ENCODE results near the gene CCDC28B. TPM values are rescaled to one million over a fixed set of nuclear protein-coding genes. Genes with fewer than 3 reads are reported as not detected.
A peak's percentile ranks its signal among the peaks of the same experiment; 100 is the strongest.

The CCDC28B gene
- total and polyA plus RNA-seq, 2 of the 13 experiments (the other 11 are each of a cell fraction or from before 2014, with no cell fraction given), result 2.6 to 3.5 TPM

GRCh38 chr1:32178380-32179192 is 21.8 kb upstream of the CCDC28B start (continued):
- no peak for TF ChIP-seq ZNF33A (CRISPR knock-in tag; IDR thresholded peaks at IDR 0.05; ENCODE audit: borderline replicate concordance)
- no peak for TF ChIP-seq ZSCAN12 (CRISPR knock-in tag; IDR thresholded peaks at IDR 0.05)
- no peak for TF ChIP-seq EHMT2 (IDR thresholded peaks at IDR 0.05; ENCODE audit: borderline replicate concordance, low read depth, low read length)
- TF ChIP-seq MLX (CRISPR knock-in tag; IDR thresholded peaks at IDR 0.05), result no peak
- no peak; the same call in 1 of the 2 replicates for TF ChIP-seq JUN (CRISPR knock-in tag; IDR thresholded peaks at IDR 0.05)
- TF ChIP-seq ZNF614 (CRISPR knock-in tag; IDR thresholded peaks at IDR 0.05; ENCODE audit: borderline replicate concordance), result peak; percentile 83; the same call in 1 of the 2 replicates
- TF ChIP-seq TP53 (CRISPR knock-in tag; conservative IDR thresholded peaks at IDR 0.05), result no peak
- no peak for TF ChIP-seq KLF15 (CRISPR knock-in tag; IDR thresholded peaks at IDR 0.05; ENCODE audit: borderline replicate concordance)
- no peak for TF ChIP-seq ZNF550 (CRISPR knock-in tag; IDR thresholded peaks at IDR 0.05; ENCODE audit: borderline replicate concordance)
- no peak for TF ChIP-seq ZKSCAN5 (CRISPR knock-in tag; IDR thresholded peaks at IDR 0.05)
- TF ChIP-seq ETV5 (CRISPR knock-in tag; IDR thresholded peaks at IDR 0.05; ENCODE audit: borderline replicate concordance), result peak; percentile 20; the same call in 1 of the 2 replicates
- no peak for TF ChIP-seq MLLT10 (CRISPR knock-in tag; IDR thresholded peaks at IDR 0.05)
- TF ChIP-seq RBAK (CRISPR knock-in tag; IDR thresholded peaks at IDR 0.05), result no peak
- 0 out of 2 replicates have a peak, but pooled peaks have one; percentile 17 for TF ChIP-seq ZNF609 (CRISPR knock-in tag; IDR thresholded peaks at IDR 0.05; ENCODE audit: borderline replicate concordance)
- no peak for TF ChIP-seq ZNF558 (CRISPR knock-in tag; IDR thresholded peaks at IDR 0.05; ENCODE audit: borderline replicate concordance)
- TF ChIP-seq SIX1 (CRISPR knock-in tag; IDR thresholded peaks at IDR 0.05; ENCODE audit: borderline replicate concordance), result peak; percentile 25; the same call in 1 of the 2 replicates
- TF ChIP-seq ZNF740 (CRISPR knock-in tag; IDR thresholded peaks at IDR 0.05), result no peak
- 0 out of 2 replicates have a peak, but pooled peaks have one; percentile 65 for TF ChIP-seq DPF2 (CRISPR knock-in tag; IDR thresholded peaks at IDR 0.05; ENCODE audit: borderline replicate concordance, low read depth)
